HTR-8/SVneo (cell line): ENCODE data around the gene TPSB2.
"Not testable (repeated sequence)": the region's sequence is repeated elsewhere in the genome, so short reads cannot be mapped to it uniquely, and the experiment has no call there.

Source experiments
- DNase-seq: peaks from one replicate; pipeline ENCODE4 v3.0.0; 2011; ENCODE audit warnings: low spot score, mixed read lengths; ENCODE audit not compliant: insufficient read length
- FAIRE-seq: peaks from 2 replicates; lab custom pipeline; 2011; peaks lifted over from hg19 to GRCh38; lab: Jason Lieb, UNC

The TPSB2 gene

DNA sequence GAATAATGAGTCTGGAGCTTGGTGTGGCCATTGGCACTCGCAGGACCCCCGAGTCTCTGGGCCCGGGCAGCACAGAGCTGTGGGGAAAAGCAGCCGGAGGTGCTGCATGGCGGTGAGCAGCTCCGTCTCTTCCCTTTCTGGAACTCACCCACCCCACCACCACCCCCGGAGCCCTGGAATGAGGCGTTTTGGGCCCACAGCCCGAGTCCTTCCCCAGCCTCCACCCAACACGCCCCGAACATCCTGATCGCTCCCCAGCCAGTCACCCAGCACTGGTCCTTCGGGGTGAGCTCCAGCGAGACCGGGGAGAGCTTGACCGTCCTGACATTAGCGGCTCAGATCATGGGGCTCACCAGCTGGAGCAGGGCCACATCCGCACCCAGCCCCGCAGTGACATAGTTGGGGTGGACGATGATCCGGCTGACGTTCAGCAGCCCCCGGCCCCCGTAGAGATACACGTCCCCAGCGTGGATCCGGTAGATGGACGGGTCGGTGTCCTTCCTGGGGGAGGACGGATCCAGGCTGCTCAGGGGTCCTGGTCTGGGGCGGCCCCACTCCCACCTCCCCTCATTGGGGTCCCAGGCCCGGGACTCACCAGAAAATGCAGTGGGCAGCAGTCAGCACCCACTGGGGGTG is 32.3 kb upstream of the TPSB2 start:
- DNase-seq (no peak), FAIRE-seq (no peak)

GRCh38 chr16:1261131-1261892 is 31.3 kb upstream of the TPSB2 start:
- no peak for FAIRE-seq
- no peak for DNase-seq

- DNase-seq (no peak), FAIRE-seq (no peak)
Observed at GRCh38 chr16:1260101-1260680, 30.2 kb upstream of the TPSB2 start.

DNA sequence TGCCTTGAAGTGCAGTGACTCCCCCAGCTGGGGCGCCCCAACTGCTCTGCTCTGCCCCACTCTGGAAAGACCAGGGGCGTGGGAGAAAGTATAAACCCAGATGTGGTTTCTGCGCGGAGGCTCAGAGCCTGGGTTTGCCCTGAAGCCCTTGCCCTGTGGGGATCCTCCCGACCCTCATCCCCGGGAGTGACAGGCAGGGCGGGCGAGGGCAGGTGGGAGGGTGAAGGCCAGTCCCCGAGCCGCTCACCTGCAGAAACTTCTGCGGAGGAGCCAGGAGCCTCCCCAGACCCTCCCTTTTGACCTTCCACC is 29.7 kb upstream of the TPSB2 start:
- no peak for DNase-seq
- no peak for FAIRE-seq

DNA sequence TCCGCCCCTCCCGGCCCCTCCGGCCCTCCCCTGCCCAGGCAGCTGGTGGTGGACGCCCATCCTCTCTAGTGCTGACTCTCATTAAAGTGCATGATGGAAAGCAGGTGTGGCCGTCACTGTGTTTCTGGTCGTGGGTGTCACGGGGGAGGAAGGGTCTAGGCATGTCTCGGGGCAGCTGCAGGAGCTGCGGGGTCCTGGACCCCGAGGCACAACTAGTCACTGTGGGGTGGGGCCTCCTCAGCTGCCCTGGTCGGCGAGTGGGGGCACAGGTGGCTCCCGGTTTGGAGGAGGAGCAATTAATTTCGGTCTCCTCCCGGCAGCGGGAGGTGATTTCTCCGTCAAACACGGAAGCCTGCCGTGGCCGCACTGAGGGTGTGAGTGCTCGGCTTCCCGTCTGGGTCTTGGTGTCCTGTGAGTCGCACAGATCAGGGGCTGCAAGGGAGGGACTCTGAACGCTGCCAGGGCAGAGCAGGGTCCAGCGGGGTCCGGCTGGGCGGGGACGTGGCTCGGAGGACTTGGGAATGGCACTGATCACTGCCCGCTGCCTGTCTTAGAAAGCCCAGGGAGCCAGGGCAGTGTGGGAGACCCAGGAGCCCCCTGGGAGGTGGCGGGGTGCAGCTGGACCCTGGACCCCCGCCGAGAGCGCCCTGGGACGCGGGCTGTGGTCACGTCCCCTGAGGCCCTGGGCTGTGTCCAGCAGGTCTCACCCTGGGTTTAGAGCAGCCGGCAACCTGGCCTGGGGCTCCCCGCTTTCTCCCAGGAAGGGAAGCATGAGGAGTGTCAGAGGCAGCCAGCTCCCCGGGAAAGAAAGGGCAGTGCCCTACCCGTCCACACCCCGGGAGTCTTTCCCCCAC is 29.1 kb upstream of the TPSB2 start:
- peak; percentile 54 for FAIRE-seq

GRCh38 chr16:1258225-1258600 is 28.2 kb upstream of the TPSB2 start:
- no peak for FAIRE-seq
- no peak for DNase-seq

More for the DNA sequence above, 29.1 kb upstream of the TPSB2 start:
- no peak for DNase-seq

DNA sequence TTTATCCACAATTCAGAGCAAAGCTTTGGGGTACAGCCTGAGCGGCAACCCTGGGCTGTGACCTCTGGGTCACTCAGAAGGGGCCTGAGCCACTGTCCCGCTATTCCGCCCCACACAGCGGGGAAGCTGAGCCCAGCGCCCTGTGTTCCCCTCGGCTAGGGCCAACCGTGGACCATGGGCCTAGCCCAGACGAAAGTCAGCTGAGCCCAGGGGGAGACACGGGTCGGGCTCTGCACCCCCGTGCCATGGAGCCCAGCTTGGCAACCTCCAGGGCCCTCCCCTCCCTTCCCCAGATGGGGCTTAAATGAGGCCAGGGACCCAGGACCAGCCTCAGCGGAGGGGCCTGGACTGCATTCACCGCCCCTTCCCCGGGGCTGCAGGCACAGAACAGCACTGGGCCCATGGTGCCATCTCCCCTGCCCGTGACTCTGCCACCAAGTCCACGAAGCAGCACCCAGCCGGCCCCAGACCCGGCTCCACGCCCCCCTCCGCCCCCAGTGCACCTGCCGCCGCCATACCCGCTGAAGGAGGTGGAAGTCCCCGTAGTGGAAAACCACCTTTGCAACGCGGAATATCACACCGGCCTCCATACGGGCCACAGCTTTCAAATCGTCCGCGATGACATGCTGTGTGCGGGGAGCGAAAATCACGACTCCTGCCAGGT is 27.7 kb upstream of the TPSB2 start:
- FAIRE-seq (no peak), DNase-seq (no peak)

DNA sequence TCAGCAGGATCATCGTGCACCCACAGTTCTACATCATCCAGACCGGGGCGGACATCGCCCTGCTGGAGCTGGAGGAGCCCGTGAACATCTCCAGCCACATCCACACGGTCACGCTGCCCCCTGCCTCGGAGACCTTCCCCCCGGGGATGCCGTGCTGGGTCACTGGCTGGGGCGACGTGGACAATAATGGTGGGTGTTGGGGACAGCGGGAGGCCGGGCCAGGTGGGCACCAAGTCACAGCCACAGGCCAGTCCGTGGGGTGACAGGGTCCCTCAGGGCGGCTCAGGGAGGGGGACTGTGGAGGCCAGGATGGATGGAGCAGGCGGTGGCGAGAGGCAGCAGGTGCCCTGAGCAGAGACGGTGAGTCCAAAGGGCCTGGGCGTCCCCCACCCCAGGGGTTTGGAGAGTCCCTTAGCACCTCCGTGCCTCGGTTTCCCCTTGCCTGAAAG is 26.9 kb upstream of the TPSB2 start:
- no peak for FAIRE-seq
- DNase-seq: no peak

- FAIRE-seq: not testable (repeated sequence)
Observed at GRCh38 chr16:1256296-1256873, 26.4 kb upstream of the TPSB2 start.

DNA sequence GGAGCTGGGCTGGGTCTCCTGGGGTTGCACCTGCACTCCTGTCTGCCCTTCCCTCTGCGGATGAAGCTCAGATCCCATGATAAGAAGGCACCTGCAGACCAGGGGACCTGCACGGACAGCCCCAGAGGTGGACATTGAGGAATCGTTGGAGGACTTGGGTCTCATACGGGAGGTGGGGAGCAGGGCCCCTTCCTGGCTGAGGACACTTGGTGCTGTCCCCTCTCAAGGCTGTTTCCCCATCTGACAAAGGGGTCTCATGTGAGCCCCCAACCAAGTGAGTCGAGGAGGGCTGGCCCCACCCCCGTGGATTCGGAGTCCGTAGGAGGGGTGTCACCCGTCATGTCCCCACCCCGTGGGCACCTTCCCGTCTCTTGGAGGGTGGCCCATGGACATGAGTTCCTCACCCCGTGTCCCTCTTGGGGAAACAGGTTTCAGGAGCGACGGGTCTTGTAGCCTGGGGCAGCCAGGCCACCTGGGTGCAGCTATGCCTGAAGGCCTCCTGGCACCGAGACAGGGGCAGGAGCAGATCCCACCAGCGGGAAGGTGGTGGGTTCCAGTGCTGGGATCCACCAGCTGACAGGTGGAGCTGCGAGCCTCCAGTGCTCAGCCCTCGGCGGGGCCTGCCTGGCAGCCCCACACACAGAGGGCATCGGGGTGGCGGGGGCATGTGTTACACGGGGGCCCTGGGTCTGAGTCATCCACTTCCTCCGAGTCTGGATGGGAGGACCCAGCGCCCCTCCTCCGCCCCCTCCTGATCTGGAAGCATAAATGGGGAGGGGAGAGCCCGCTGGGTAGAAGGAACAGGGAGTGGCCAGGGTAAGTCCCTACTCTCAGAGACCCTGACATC is 25.5 kb upstream of the TPSB2 start, which contains the start of gene TPSD1:
TPSD1 (plus strand) TSS at position 794 of the 847 bp plus-strand sequence. CDS start 212 bp downstream, outside the sequence.
- not testable (repeated sequence) for FAIRE-seq

More at GRCh38 chr16:1256296-1256873, 26.4 kb upstream of the TPSB2 start:
- DNase-seq: not testable (repeated sequence)

DNA sequence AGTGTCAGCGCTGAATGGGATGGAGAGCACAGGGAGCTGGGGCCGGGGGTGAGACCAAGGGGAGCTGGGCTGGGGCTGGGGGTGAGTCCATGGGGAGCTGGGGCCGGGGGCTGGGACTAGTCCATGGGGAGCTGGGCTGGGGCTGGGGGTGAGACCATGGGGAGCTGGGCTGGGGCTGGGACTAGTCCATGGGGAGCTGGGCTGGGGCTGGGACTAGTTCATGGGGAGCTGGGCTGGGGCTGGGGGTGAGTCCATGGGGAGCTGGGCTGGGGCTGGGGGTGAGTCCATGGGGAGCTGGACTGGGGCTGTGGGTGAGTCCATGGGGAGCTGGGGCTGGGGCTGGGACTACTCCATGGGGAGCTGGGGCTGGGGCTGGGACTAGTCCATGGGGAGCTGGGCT is 24.8 kb upstream of the TPSB2 start:
- not testable (repeated sequence) for FAIRE-seq, DNase-seq

More for the DNA sequence above, 25.5 kb upstream of the TPSB2 start, which contains the start of gene TPSD1:
- not testable (repeated sequence) for DNase-seq

- FAIRE-seq, DNase-seq: not testable (repeated sequence)
Observed at GRCh38 chr16:1253701-1254364, 23.8 kb upstream of the TPSB2 start.

DNA sequence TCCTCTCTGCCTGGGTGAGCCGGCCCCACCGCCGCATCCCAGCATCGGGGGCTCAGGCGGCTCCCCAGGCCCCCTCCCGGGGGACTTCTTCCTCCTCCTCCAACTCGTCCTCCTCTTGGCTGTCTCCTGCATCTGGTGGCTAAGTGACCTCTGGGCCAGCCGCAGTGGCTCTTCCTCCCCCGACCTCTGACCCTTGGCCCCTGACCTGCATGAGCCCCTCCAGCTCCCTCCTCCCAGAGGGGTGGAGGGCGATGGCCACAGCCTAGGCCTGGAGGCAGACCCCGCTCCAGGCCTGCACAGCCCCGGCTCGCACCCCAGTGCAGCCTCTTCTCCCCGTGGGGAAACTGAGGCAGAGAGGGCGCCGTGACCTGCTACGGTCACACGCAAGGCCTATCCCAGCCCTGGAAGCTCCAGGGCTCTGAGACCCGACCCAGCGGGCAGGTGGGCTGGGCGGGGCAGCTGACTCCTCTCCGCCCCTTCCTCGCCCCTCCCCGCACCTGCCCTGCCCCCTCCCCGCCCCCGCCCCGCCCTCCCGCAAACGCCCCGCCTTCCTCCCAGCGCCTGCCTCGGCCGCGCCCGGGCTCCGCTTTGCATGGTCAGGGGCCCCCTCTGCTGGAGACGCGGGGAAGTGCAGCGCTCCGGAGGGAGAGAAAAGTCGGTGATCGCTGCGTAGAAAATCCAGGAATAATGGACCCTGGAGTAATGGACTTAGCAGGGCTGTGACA is 19.2 kb upstream of the TPSB2 start:
- not testable (repeated sequence) for FAIRE-seq

GRCh38 chr16:1247903-1248537 is 18.0 kb upstream of the TPSB2 start:
- peak; percentile 97 for FAIRE-seq
- DNase-seq: not testable (repeated sequence)

More for the DNA sequence above, 19.2 kb upstream of the TPSB2 start:
- not testable (repeated sequence) for DNase-seq

- no peak for DNase-seq
- no peak for FAIRE-seq
Observed at GRCh38 chr16:1245452-1246020, 15.6 kb upstream of the TPSB2 start.

DNA sequence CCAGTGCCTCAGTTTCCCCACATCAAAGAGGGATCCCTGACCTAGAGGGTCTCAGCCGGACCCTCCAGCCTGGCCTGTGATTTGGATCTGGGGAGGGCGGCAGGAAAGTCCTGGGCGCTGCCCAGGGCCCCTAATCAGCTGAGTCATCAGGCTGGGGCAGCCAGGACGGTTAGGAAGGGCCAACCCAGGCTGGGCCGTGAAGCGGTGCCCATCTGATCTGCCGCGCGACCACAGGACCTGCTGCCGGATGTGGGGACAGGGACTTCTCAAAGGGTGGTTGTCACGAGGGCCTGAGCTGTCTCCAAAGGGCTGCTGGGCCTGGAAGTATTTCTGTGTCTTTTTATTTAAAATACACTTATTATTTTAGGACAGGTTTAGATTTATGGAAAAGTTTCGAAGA is 14.9 kb upstream of the TPSB2 start:
- no peak for DNase-seq
- FAIRE-seq: no peak
